H1 (cell line): Measurements from ENCODE around the gene WLS. TPM values are rescaled to one million over a fixed set of nuclear protein-coding genes. Genes with fewer than 3 reads are reported as not detected.
"Not testable (repeated sequence)": the region's sequence is repeated elsewhere in the genome, so short reads cannot be mapped to it uniquely, and the experiment has no call there.

ENCODE experiments used
- CTCF ChIA-PET: fragments of 300-600 bp; sonication (Branson Sonifier 250); formaldehyde crosslinking; loops from one replicate; lab custom pipeline; 2021; ENCODE audit not compliant: partially characterized antibody; lab: Charles Lee
- POLR2A ChIA-PET: fragments of 300-600 bp; sonication (Branson Sonifier 250); formaldehyde crosslinking; loops from one replicate; lab custom pipeline; 2021; ENCODE audit warnings: inconsistent platforms; ENCODE audit not compliant: partially characterized antibody; lab: Charles Lee
- DNase-seq, 2 experiments: peaks; one replicate each; pipeline versions ENCODE4 v3.0.0 to v3.0.0-alpha.2; 2010 to 2022; ENCODE audit warnings: low spot score in 2 of 2, low read depth in 1 of 2, mixed read lengths in 1 of 2
- FAIRE-seq: peaks from 2 replicates; lab custom pipeline; 2011; peaks lifted over from hg19 to GRCh38; lab: Jason Lieb, UNC
- H2AFZ ChIP-seq: 2 replicates; pipeline ENCODE4 v1.8.1; 2012; ENCODE audit warnings: low read length, inconsistent platforms
- H2AK5ac ChIP-seq: 2 replicates; pipeline ENCODE4 v1.6.1; 2013; ENCODE audit warnings: low read depth, low read length
- H2BK120ac ChIP-seq: replicated peaks from 2 replicates; pipeline ENCODE3; 2013; ENCODE audit warnings: low read depth, low read length, inconsistent platforms
- H2BK12ac ChIP-seq: 2 replicates; pipeline ENCODE4 v1.6.1; 2013; ENCODE audit warnings: low read depth, low read length
- H2BK15ac ChIP-seq: 2 replicates; pipeline ENCODE4 v1.6.1; 2013; ENCODE audit warnings: low read length
- H2BK20ac ChIP-seq: 2 replicates; pipeline ENCODE4 v1.6.1; 2013; ENCODE audit warnings: low read length
- H2BK5ac ChIP-seq: 2 replicates; pipeline ENCODE4 v1.6.1; 2013; ENCODE audit warnings: low read depth, low read length
- H3K14ac ChIP-seq: 2 replicates; pipeline ENCODE4 v1.6.1; 2013; ENCODE audit warnings: inconsistent platforms; ENCODE audit not compliant: insufficient read length
- H3K18ac ChIP-seq: 2 replicates; pipeline ENCODE4 v1.6.1; 2013; ENCODE audit warnings: low read length; ENCODE audit errors: extremely low read depth
- H3K23ac ChIP-seq: 2 replicates; pipeline ENCODE4 v1.6.1; 2013; ENCODE audit warnings: inconsistent platforms; ENCODE audit not compliant: insufficient read length
- H3K23me2 ChIP-seq: 2 replicates; pipeline ENCODE4 v1.6.1; 2013; ENCODE audit warnings: low read depth, low read length
- H3K27ac ChIP-seq: 2 replicates; pipeline ENCODE4 v1.6.1; 2011; ENCODE audit warnings: low read depth, low read length, inconsistent platforms
- H3K27me3 ChIP-seq, 4 experiments: replicated peaks in 1 of 4; 1 replicate in 1 of 4; 2 replicates in 3 of 4; pipeline versions ENCODE4 v1.6.1 to v1.8.1; 2011 to 2013; ENCODE audit warnings: low read length in 3 of 4, mild to moderate bottlenecking in 3 of 4, inconsistent platforms in 2 of 4, mixed read lengths in 2 of 4, moderate library complexity in 1 of 4; ENCODE audit not compliant: control insufficient read depth in 3 of 4, insufficient read depth in 3 of 4; ENCODE audit errors: extremely low read depth in 1 of 4
- H3K36me3 ChIP-seq, 4 experiments: 2 replicates each; pipeline versions ENCODE4 v1.6.1 to v1.8.1; 2011 to 2013; ENCODE audit warnings: mild to moderate bottlenecking in 4 of 4, low read length in 3 of 4, moderate library complexity in 2 of 4, control low read depth in 1 of 4, inconsistent platforms in 1 of 4; ENCODE audit not compliant: insufficient read depth in 4 of 4, control insufficient read depth in 2 of 4
- H3K4ac ChIP-seq: replicated peaks from 2 replicates; pipeline ENCODE3; 2013; ENCODE audit warnings: low read length, low read depth, mixed read lengths, inconsistent platforms; ENCODE audit not compliant: insufficient read length
- H3K4me1 ChIP-seq, 4 experiments: replicated peaks in 1 of 4; 1 replicate in 1 of 4; 2 replicates in 3 of 4; pipeline versions ENCODE4 v1.6.1 to v1.8.1; 2011 to 2013; ENCODE audit warnings: low read length in 3 of 4, inconsistent platforms in 2 of 4, mixed read lengths in 1 of 4; ENCODE audit not compliant: insufficient read depth in 4 of 4, control insufficient read depth in 3 of 4
- H3K4me2 ChIP-seq, 2 experiments: 2 replicates each; pipeline versions ENCODE4 v1.6.1 to v1.8.1; 2011 to 2013; ENCODE audit warnings: low read depth in 2 of 2, low read length in 2 of 2, control low read depth in 1 of 2, inconsistent platforms in 1 of 2, mild to moderate bottlenecking in 1 of 2; ENCODE audit not compliant: insufficient read depth in 1 of 2
- H3K4me3 ChIP-seq, 4 experiments: fragments of 200-600, 300-600 bp in 1 of 4; sonication (generic), shearing (Covaris generic), sonication (Bioruptor Twin) in 1 of 4; 2 replicates each; pipeline versions ENCODE4 v1.5.1 to v1.8.1; 2011 to 2016; ENCODE audit warnings: low read length in 4 of 4, low read depth in 3 of 4, control low read depth in 2 of 4, inconsistent platforms in 2 of 4, mild to moderate bottlenecking in 2 of 4, mixed read lengths in 1 of 4, moderate library complexity in 1 of 4; ENCODE audit not compliant: insufficient read depth in 2 of 4; ENCODE audit errors: extremely low read depth in 1 of 4
- H3K56ac ChIP-seq: replicated peaks from 2 replicates; pipeline ENCODE3; 2013; ENCODE audit warnings: low read depth, mild to moderate bottlenecking, mixed read lengths, low read length, inconsistent platforms; ENCODE audit not compliant: insufficient read length
- H3K79me1 ChIP-seq: 2 replicates; pipeline ENCODE4 v1.6.1; 2013; ENCODE audit warnings: low read depth, low read length, control low read depth
- H3K79me2 ChIP-seq, 2 experiments: 2 replicates each; pipeline versions ENCODE4 v1.6.1 to v1.8.1; 2012 to 2013; ENCODE audit warnings: low read length in 2 of 2, mild to moderate bottlenecking in 2 of 2, inconsistent platforms in 1 of 2; ENCODE audit not compliant: insufficient read depth in 2 of 2, control insufficient read depth in 1 of 2
- H3K9ac ChIP-seq, 4 experiments: replicated peaks in 1 of 4; 1 replicate in 1 of 4; 2 replicates in 3 of 4; pipeline versions ENCODE4 v1.6.1 to v1.8.1; 2011 to 2013; ENCODE audit warnings: low read depth in 3 of 4, low read length in 3 of 4, control low read depth in 2 of 4, mild to moderate bottlenecking in 2 of 4, moderate library complexity in 2 of 4, inconsistent platforms in 1 of 4; ENCODE audit errors: extremely low read depth in 1 of 4
- H3K9me3 ChIP-seq, 2 experiments: 2 replicates each; pipeline versions ENCODE4 v1.6.1 to v1.8.1; 2012 to 2013; ENCODE audit warnings: mild to moderate bottlenecking in 2 of 2, moderate library complexity in 2 of 2, control low read depth in 1 of 2, inconsistent platforms in 1 of 2, low read depth in 1 of 2, low read length in 1 of 2, mixed read lengths in 1 of 2; ENCODE audit not compliant: insufficient read depth in 2 of 2
- H4K20me1 ChIP-seq, 2 experiments: replicated peaks in 1 of 2; 2 replicates each; pipeline versions ENCODE3 to v1.8.1; 2011 to 2013; ENCODE audit warnings: inconsistent platforms in 2 of 2, low read length in 2 of 2, mild to moderate bottlenecking in 1 of 2; ENCODE audit not compliant: insufficient read depth in 2 of 2, control insufficient read depth in 1 of 2
- H4K5ac ChIP-seq: 2 replicates; pipeline ENCODE4 v1.6.1; 2013; ENCODE audit warnings: low read length, low read depth, mixed read lengths, inconsistent platforms; ENCODE audit not compliant: insufficient read length
- H4K8ac ChIP-seq: 2 replicates; pipeline ENCODE4 v1.8.0; 2013; ENCODE audit warnings: mild to moderate bottlenecking, moderate library complexity, low read length, inconsistent platforms; ENCODE audit not compliant: insufficient read depth; ENCODE audit errors: extremely low read depth
- H4K91ac ChIP-seq: replicated peaks from 2 replicates; pipeline ENCODE3; 2013; ENCODE audit warnings: low read length, mixed read lengths, inconsistent platforms; ENCODE audit not compliant: insufficient read length
- WGBS, 2 experiments: shearing (Covaris generic) in 1 of 2; methylation state at CpG; one replicate each; pipeline versions ENCODE4 v1.1.6 to v1.1.7; 2013 to 2015; ENCODE audit warnings: low lambda C conversion rate in 2 of 2, mixed read lengths in 2 of 2, inconsistent platforms in 1 of 2, low coverage in 1 of 2, missing lambda C conversion rate in 1 of 2; ENCODE audit not compliant: insufficient replicate concordance in 2 of 2, insufficient coverage in 1 of 2, insufficient read length in 1 of 2; ENCODE audit errors: extremely low coverage in 1 of 2, missing lambda C conversion rate in 1 of 2; 5-methylcytosine and 5-hydroxymethylcytosine counted together
- polyA plus RNA-seq, 7 experiments: library from polyadenylated mRNA; depleted of rRNA in 3 of 7; stranded (reverse) in 5 of 7; unstranded in 2 of 7; fragments of >200 nt in 5 of 7; fragments of 200-250 nt in 2 of 7; gene quantifications; 1 replicate in 5 of 7; 2 replicates in 1 of 7; 4 replicates in 1 of 7; pipeline versions ENCODE4 v1.2.1 to v1.2.3, GENCODE V29; 2011 to 2013; ENCODE audit warnings: missing spikeins in 2 of 7, mixed read lengths in 2 of 7
- total RNA-seq: library from RNA; stranded (reverse); fragmentation: NEBNext Ultra II Directional; extraction: Animal tissue kit (Norgen Biotek cat#: 25700); gene quantifications from 2 replicates; pipeline ENCODE4 v1.2.1, GENCODE V29; 2021

WLS gene
- total and polyA plus RNA-seq, 2 of the 8 experiments (the other 6 are each of a cell fraction or from before 2014, with no cell fraction given) = 1.2 to 2.7 TPM

DNA sequence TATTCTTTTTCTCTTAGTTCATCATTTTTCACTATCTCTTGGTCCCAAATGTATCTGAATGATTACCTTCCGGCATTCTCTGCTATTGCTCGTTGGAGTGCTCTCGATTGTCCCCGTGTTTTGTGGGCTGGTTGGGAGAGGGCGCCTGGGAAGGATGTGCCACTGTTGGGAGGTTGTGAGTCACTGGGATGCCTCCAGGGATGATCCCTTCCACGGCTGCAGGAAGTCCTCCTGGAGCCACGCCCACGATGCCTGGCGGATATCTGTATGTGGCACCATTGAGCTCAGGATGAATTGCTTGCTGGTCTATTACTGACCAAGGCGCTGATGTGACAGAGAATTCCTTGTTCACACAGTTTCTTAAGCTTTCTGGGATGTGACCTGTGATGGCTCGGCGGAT is 70.7 kb downstream of the WLS start:
- H4K91ac ChIP-seq, H3K23me2 ChIP-seq, H2BK12ac ChIP-seq, H3K4ac ChIP-seq, H2BK15ac ChIP-seq, H2AK5ac ChIP-seq, H3K14ac ChIP-seq, H4K5ac ChIP-seq, H2AFZ ChIP-seq, H3K4me3 ChIP-seq, DNase-seq, H2BK120ac ChIP-seq, FAIRE-seq, H3K79me2 ChIP-seq, H3K36me3 ChIP-seq, H3K27ac ChIP-seq, H3K79me1 ChIP-seq, H3K18ac ChIP-seq, H3K9ac ChIP-seq, POLR2A ChIA-PET, H4K8ac ChIP-seq, H2BK5ac ChIP-seq, H3K4me1 ChIP-seq, H3K4me2 ChIP-seq, H3K56ac ChIP-seq, H4K20me1 ChIP-seq, H3K9me3 ChIP-seq, H3K23ac ChIP-seq, H2BK20ac ChIP-seq, H3K27me3 ChIP-seq: not testable (repeated sequence)
- 92% methylated on average over 11 of the region's 12 CpGs; no CpG with 5 or more reads in 1 of the 2 experiments for WGBS, 2 experiments
- CTCF ChIA-PET = interaction anchor here (0.8 to 6.1 kb wide), 15 partner anchors 9 to 350 kb away, joined by 3 to 45 read pairs (median 6); no protein-coding TSS in a partner anchor

DNA sequence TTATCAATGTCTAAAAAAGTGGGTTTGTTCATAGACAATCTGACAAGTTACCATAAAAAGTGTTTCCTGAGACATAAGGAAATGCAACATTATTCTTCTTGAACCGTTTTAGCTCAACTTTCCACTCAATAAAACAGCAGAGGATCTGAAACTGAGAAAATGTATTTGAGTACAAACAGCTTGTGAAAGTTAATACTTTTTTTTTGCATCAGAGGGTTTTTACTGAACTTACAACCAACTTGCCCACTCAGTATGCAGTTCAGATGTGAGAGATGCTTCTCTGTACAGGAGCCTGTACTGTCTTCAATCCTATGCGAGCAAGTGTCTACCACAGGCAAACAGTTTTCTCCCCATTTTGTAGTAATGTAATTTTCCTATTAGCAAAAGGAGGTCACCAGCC is 71.4 kb downstream of the WLS start:
- H3K27ac ChIP-seq, H3K4me2 ChIP-seq, H2BK12ac ChIP-seq, FAIRE-seq, H3K79me2 ChIP-seq, H4K5ac ChIP-seq, H2AFZ ChIP-seq, H3K27me3 ChIP-seq, H3K23ac ChIP-seq, H2AK5ac ChIP-seq, H3K9ac ChIP-seq, H3K79me1 ChIP-seq, H2BK5ac ChIP-seq, H3K23me2 ChIP-seq, POLR2A ChIA-PET, H3K56ac ChIP-seq, H3K36me3 ChIP-seq, H3K9me3 ChIP-seq, H2BK15ac ChIP-seq, H2BK20ac ChIP-seq, H4K91ac ChIP-seq, H3K4me1 ChIP-seq, H3K14ac ChIP-seq, H4K20me1 ChIP-seq, H3K4ac ChIP-seq, DNase-seq, H3K18ac ChIP-seq, H3K4me3 ChIP-seq, H2BK120ac ChIP-seq, H4K8ac ChIP-seq: not testable (repeated sequence)
- CTCF ChIA-PET = interaction anchor here (1.1 to 3.2 kb wide), 6 partner anchors 8 to 182 kb away, joined by 3 to 19 read pairs (median 8); no protein-coding TSS in a partner anchor
- WGBS, 2 experiments = 94% methylated on average over 2 of the region's 2 CpGs; no CpG with 5 or more reads in 1 of the 2 experiments
